H1 (cell line): Measurements from ENCODE around the gene TPP1. TPM values are rescaled to one million over a fixed set of nuclear protein-coding genes. Genes with fewer than 3 reads are reported as not detected.

Experiments used
- ATF2 ChIP-seq: IDR thresholded peaks from 2 replicates; pipeline ENCODE4 v1.6.1; 2012; ENCODE audit warnings: low read length, inconsistent platforms
- CBX5 ChIP-seq: fragments of 300-800, 300-1000 bp; sonication (generic); IDR thresholded peaks from 2 replicates; pipeline ENCODE4 v1.7.1; 2016; ENCODE audit warnings: antibody characterized with exemption, low read length, low read depth
- CHD2 ChIP-seq: IDR thresholded peaks from 2 replicates; pipeline ENCODE4 v1.6.1; 2012; ENCODE audit warnings: low read length, improper control_type of control experiment
- EZH2 ChIP-seq: fragments of 200-600 bp; sonication (generic); IDR thresholded peaks from 2 replicates; pipeline ENCODE4 v1.7.1; 2012; ENCODE audit warnings: low read depth, mild to moderate bottlenecking, moderate library complexity, low read length, inconsistent platforms; ENCODE audit not compliant: severe bottlenecking
- HDAC2 ChIP-seq, 2 experiments: fragments of 300-600 bp in 1 of 2; sonication (generic) in 1 of 2; IDR thresholded peaks; 2 replicates each; pipeline ENCODE4 v1.6.1; 2011 to 2012; ENCODE audit warnings: low read depth in 2 of 2, low read length in 2 of 2, mild to moderate bottlenecking in 2 of 2, moderate library complexity in 2 of 2, borderline replicate concordance in 1 of 2, inconsistent platforms in 1 of 2
- KDM1A ChIP-seq: fragments of 200-600, 300-600 bp; sonication (generic); IDR thresholded peaks from 2 replicates; pipeline ENCODE4 v1.7.1; 2016; ENCODE audit warnings: mild to moderate bottlenecking, low read length, borderline replicate concordance
- KDM4A ChIP-seq: IDR thresholded peaks from one replicate; pipeline ENCODE4 v1.7.1; 2012; ENCODE audit warnings: low read depth, mild to moderate bottlenecking, moderate library complexity, low read length, inconsistent platforms; ENCODE audit not compliant: severe bottlenecking
- NANOG ChIP-seq: IDR thresholded peaks from 2 replicates; pipeline ENCODE4 v1.6.1; 2011; ENCODE audit warnings: low read length, low read depth, mild to moderate bottlenecking, inconsistent platforms; ENCODE audit not compliant: insufficient read depth, poor library complexity, severe bottlenecking
- NRF1 ChIP-seq: IDR thresholded peaks from 2 replicates; pipeline ENCODE4 v1.6.1; 2011; ENCODE audit warnings: mild to moderate bottlenecking, low read depth, low read length, improper control_type of control experiment
- PHF8 ChIP-seq: fragments of 200-600 bp; sonication (generic); conservative IDR thresholded peaks from 2 replicates; pipeline ENCODE4 v1.7.1; 2012; ENCODE audit warnings: low read depth, mild to moderate bottlenecking, inconsistent platforms, low read length, moderate library complexity
- POLR2A ChIP-seq, 2 experiments: IDR thresholded peaks; 1 replicate in 1 of 2; 2 replicates in 1 of 2; pipeline ENCODE4 v1.6.1; 2011; ENCODE audit warnings: low read depth in 2 of 2, low read length in 2 of 2, mild to moderate bottlenecking in 2 of 2; ENCODE audit errors: control extremely low read depth in 1 of 2
- POLR2AphosphoS5 ChIP-seq: IDR thresholded peaks from 2 replicates; pipeline ENCODE4 v1.6.1; 2011; ENCODE audit warnings: low read depth, low read length
- POU5F1 ChIP-seq: IDR thresholded peaks from 2 replicates; pipeline ENCODE4 v1.6.1; 2011; ENCODE audit warnings: low read depth, mild to moderate bottlenecking, low read length, moderate library complexity
- RAD21 ChIP-seq, 2 experiments: IDR thresholded peaks in 1 of 2; conservative IDR thresholded peaks in 1 of 2; 2 replicates each; pipeline ENCODE4 v1.6.1; 2011; ENCODE audit warnings: low read depth in 2 of 2, low read length in 2 of 2, improper control_type of control experiment in 1 of 2, inconsistent platforms in 1 of 2, mild to moderate bottlenecking in 1 of 2, moderate library complexity in 1 of 2
- RNF2 ChIP-seq: fragments of 200-900, 300-1000 bp; sonication (generic); IDR thresholded peaks from 2 replicates; pipeline ENCODE4 v1.7.1; 2016; ENCODE audit warnings: borderline replicate concordance, low read depth, mild to moderate bottlenecking, antibody characterized with exemption, low read length; ENCODE audit not compliant: poor library complexity, severe bottlenecking; ENCODE audit errors: missing control alignments
- SIX5 ChIP-seq: IDR thresholded peaks from 2 replicates; pipeline ENCODE4 v1.6.1; 2011; ENCODE audit warnings: mild to moderate bottlenecking, low read depth, low read length
- SP4 ChIP-seq: IDR thresholded peaks from 2 replicates; pipeline ENCODE4 v1.6.1; 2012; ENCODE audit warnings: low read length, inconsistent platforms
- TBP ChIP-seq: IDR thresholded peaks from 2 replicates; pipeline ENCODE4 v1.6.1; 2011; ENCODE audit warnings: low read depth, low read length, improper control_type of control experiment
- YY1 ChIP-seq: IDR thresholded peaks from 2 replicates; pipeline ENCODE4 v1.6.1; 2011; ENCODE audit warnings: low read depth, mild to moderate bottlenecking, low read length
- ZNF274 ChIP-seq: IDR thresholded peaks from 2 replicates; pipeline ENCODE4 v1.7.0; 2012; ENCODE audit warnings: low read length, borderline replicate concordance; ENCODE audit errors: extremely low read depth
- polyA plus RNA-seq, 7 experiments: library from polyadenylated mRNA; depleted of rRNA in 3 of 7; stranded (reverse) in 5 of 7; unstranded in 2 of 7; fragments of >200 nt in 5 of 7; fragments of 200-250 nt in 2 of 7; gene quantifications; 1 replicate in 5 of 7; 2 replicates in 1 of 7; 4 replicates in 1 of 7; pipeline versions ENCODE4 v1.2.1 to v1.2.3, GENCODE V29; 2011 to 2013; ENCODE audit warnings: missing spikeins in 2 of 7, mixed read lengths in 2 of 7
- total RNA-seq: library from RNA; stranded (reverse); fragmentation: NEBNext Ultra II Directional; extraction: Animal tissue kit (Norgen Biotek cat#: 25700); gene quantifications from 2 replicates; pipeline ENCODE4 v1.2.1, GENCODE V29; 2021
- TF ChIP-seq, protein P1 (sequence below): IDR thresholded peaks from 2 replicates; pipeline ENCODE4 v1.6.1; 2012; ENCODE audit warnings: inconsistent platforms

TPP1 gene
- total and polyA plus RNA-seq, 2 of the 8 experiments (the other 6 are each of a cell fraction or from before 2014, with no cell fraction given): 36.1 to 77.5 TPM

- TF ChIP-seq YY1 (no peak), POU5F1 (no peak), CBX5 (no peak), SIX5 (no peak), POLR2A (IDR thresholded peaks at IDR 0.05; ENCODE audit: control extremely low read depth in 1 of 2, low read depth in 2 of 2, low read length in 2 of 2) (peak; percentile 72 to 93), PHF8 (peak; percentile 75), ATF2 (peak; percentile 31; the same call in 1 of the 2 replicates), RNF2 (no peak), SP4 (peak; percentile 98), ZNF274 (no peak), EZH2 (no peak), RAD21 (IDR thresholded peaks at IDR 0.05 in 1 of 2, conservative IDR thresholded peaks at IDR 0.05 in 1 of 2; ENCODE audit: low read depth in 2 of 2, low read length in 2 of 2) (no peak), POLR2AphosphoS5 (peak; percentile 86), CHD2 (0 out of 2 replicates have a peak, but pooled peaks have one; percentile 31), KDM4A (peak; percentile 67), TBP (peak; percentile 82), NANOG (no peak), HDAC2 (IDR thresholded peaks at IDR 0.05; ENCODE audit: borderline replicate concordance in 1 of 2, low read depth in 2 of 2, low read length in 2 of 2) (0 out of 4 replicates have a peak, but pooled peaks of 1 of the 2 experiments have one; percentile 48), KDM1A (no peak), NRF1 (no peak)
- TF ChIP-seq, protein P1, sequence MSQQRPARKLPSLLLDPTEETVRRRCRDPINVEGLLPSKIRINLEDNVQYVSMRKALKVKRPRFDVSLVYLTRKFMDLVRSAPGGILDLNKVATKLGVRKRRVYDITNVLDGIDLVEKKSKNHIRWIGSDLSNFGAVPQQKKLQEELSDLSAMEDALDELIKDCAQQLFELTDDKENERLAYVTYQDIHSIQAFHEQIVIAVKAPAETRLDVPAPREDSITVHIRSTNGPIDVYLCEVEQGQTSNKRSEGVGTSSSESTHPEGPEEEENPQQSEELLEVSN: 0 out of 2 replicates have a peak, but pooled peaks have one; percentile 26
Measured at GRCh38 chr11:6619004-6619745, at the start of gene TPP1 (continued).
